RWPE1 (cell line): ENCODE measurements around the gene LRSAM1.

ENCODE experiments used
- CTCF ChIA-PET: fragments of 350-600 bp; sonication (Branson Sonifier 250); formaldehyde crosslinking; extraction: SDS; loops from one replicate; lab custom pipeline; 2021; lab: Yijun Ruan, JAX
- POLR2A ChIA-PET: fragments of 400-600 bp; formaldehyde crosslinking; extraction: SDS; loops from one replicate; lab custom pipeline; 2020; ENCODE audit warnings: antibody characterized with exemption; ENCODE audit not compliant: low non-redundant PET; lab: Yijun Ruan, JAX
- DNase-seq: peaks from one replicate; pipeline ENCODE4 v3.0.0; 2012; ENCODE audit warnings: low spot score
- H3K27ac ChIP-seq: fragments of 450-650 bp; 2 replicates; pipeline ENCODE4 v1.5.1; 2017
- TF ChIP-seq, protein P1 (sequence below): fragments of 450-650 bp; conservative IDR thresholded peaks from 2 replicates; pipeline ENCODE4 v1.5.1; 2017; ENCODE audit warnings: low read depth, mild to moderate bottlenecking

The LRSAM1 gene

DNA sequence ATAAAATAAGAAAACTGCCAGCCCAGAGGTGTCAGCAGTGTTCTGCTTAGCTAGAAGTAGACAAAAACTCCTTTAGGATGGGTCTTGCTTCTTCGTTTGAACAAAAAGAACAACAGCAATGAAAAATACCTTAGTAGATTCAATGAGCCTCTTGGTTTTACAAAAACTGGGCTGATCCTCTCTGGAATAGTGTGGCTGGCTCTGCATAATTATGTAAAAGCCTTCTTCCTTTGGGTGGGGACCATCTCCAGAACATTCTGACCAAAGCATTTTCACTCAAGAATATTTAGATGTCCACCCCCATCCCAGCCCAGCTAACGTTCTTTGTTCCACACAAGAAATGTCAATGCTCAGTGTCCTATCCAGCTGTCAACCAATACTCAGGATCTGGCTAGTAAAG, 63.2 kb downstream of the LRSAM1 start:
- POLR2A ChIA-PET, result interaction anchor here (0.5 kb wide), 1 partner anchor 78 kb away, joined by 3 read pairs; no protein-coding TSS in a partner anchor
- CTCF ChIA-PET, result interaction anchor here (1.3 kb wide), 1 partner anchor 10 kb away, joined by 6 read pairs; no protein-coding TSS in a partner anchor

DNA sequence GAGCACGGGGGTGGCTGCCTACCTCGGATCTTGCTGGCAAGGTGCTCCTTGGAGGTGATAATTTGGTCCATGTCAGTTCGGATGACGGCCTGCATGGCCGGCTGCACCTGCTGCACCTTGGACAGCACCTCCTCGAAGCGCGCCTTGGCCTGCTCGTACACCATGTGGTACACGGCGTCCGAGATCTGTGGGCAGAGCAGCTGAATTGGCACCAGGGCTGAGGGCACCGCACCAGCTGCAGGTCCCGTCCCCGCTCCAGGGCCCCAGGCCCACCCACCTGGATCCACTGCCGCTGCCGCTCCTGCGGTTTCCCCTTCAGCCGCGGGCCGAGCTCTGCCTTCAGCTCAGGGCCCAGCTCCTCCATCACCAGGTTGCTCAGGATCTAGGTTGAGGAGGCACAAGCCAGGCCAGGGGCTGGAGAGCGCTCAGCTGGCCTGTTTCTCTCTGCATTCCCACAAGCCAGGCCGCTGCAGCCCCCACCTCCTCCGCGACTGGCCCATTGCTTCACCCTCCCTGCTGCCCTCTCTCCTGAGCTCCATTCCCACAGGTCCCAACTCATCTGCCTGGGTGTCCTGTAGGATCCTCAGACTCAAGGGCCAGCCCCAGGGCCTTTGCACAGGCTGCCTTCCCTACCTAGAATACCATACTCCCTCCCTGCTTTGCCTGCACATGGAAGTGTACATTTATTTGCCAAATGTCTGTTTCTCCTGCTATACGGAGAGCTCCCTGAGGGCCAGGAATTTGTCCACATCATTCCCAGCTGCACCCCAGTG, 65.7 kb downstream of the LRSAM1 start:
- H3K27ac ChIP-seq, result peak overlapping the region; percentile 99
- POLR2A ChIA-PET, result no interaction called here
- CTCF ChIA-PET, result interaction anchor here (1.2 kb wide), 2 partner anchors 13 to 70 kb away, joined by 4 read pairs; no protein-coding TSS in a partner anchor

More for the DNA sequence above, 63.2 kb downstream of the LRSAM1 start:
- TF ChIP-seq, protein P1, sequence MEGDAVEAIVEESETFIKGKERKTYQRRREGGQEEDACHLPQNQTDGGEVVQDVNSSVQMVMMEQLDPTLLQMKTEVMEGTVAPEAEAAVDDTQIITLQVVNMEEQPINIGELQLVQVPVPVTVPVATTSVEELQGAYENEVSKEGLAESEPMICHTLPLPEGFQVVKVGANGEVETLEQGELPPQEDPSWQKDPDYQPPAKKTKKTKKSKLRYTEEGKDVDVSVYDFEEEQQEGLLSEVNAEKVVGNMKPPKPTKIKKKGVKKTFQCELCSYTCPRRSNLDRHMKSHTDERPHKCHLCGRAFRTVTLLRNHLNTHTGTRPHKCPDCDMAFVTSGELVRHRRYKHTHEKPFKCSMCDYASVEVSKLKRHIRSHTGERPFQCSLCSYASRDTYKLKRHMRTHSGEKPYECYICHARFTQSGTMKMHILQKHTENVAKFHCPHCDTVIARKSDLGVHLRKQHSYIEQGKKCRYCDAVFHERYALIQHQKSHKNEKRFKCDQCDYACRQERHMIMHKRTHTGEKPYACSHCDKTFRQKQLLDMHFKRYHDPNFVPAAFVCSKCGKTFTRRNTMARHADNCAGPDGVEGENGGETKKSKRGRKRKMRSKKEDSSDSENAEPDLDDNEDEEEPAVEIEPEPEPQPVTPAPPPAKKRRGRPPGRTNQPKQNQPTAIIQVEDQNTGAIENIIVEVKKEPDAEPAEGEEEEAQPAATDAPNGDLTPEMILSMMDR, result no peak
- DNase-seq, result no peak
- peak overlapping the region; percentile 99 for H3K27ac ChIP-seq

GRCh38 chr9:127517620-127518019, 66.3 kb downstream of the LRSAM1 start:
- CTCF ChIA-PET, result interaction anchor here (1.2 kb wide), 1 partner anchor 69 kb away, joined by 4 read pairs; no protein-coding TSS in a partner anchor
- peak overlapping the region; percentile 99 for H3K27ac ChIP-seq
- TF ChIP-seq, protein P1, result no peak
- POLR2A ChIA-PET, result no interaction called here
- no peak for DNase-seq

More for the DNA sequence above, 65.7 kb downstream of the LRSAM1 start:
- no peak for DNase-seq
- TF ChIP-seq, protein P1, result no peak

- CTCF ChIA-PET, result interaction anchor here (0.6 to 0.9 kb wide), 4 partner anchors 15 to 823 kb away, joined by 3 to 5 read pairs (median 4); no protein-coding TSS in a partner anchor
- no peak for DNase-seq
- POLR2A ChIA-PET, result interaction anchor here (0.7 kb wide), 1 partner anchor 50 kb away, joined by 3 read pairs; a partner anchor contains a TSS
- TF ChIP-seq, protein P1, result no peak
- H3K27ac ChIP-seq, result peak overlapping the region; percentile 99
Observed at GRCh38 chr9:127518091-127518856, 67.0 kb downstream of the LRSAM1 start.

DNA sequence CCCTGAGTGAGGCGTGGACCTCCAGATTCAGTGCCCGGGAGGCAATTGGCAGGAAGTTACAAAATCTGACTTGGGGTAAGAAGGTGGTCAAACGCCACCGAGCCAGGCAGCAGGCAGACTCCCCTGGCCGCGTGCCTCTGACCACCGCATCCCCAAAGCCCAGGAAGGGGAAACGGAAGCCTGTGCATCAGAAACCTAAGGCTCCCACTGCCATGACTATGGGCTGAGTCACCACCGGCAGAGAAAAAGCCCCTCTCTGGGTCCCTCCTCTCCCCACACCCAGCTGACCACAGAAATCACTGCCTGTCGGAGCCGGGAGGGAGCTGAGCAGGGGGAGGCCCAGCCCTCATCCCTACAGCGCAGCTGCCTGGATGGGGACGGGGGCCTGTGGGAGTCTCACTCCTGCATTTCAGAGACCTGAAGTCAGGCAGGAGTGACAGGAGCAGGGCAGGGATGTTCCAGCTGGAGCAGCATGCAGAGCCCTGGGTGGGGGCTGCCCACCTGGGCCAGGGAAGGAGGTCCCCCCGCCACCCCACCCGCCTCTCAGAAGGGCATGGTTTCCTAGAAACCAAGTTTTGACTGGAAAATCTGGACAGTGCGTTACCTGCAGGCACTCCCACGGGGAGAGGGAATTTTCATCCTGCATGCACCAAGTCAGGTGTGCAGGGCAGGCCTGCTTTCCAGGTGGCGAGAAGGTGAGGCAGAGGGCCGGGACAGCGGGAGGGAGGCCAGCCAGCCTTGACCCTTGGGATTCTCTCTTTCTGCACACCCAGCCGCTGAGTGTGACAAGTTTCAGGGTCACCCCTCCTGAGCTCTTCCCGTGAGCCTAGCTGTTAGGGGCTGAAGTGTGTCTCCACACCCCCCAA, 68.2 kb downstream of the LRSAM1 start:
- TF ChIP-seq, protein P1, result no peak
- peak; percentile 98 for DNase-seq
- peak overlapping the region; percentile 99 for H3K27ac ChIP-seq
- ChIA-PET CTCF (interaction anchor here (0.6 to 0.9 kb wide), 3 partner anchors 67 to 822 kb away, joined by 3 to 5 read pairs (median 4); no protein-coding TSS in a partner anchor), POLR2A (interaction anchor here (0.6 to 0.7 kb wide), 3 partner anchors 49 to 68 kb away, joined by 3 to 5 read pairs (median 5); a partner anchor contains a TSS)
